NCI-H748 (cell line): Measurements from ENCODE around the gene KRTAP5-2.
"Not testable (repeated sequence)": the region's sequence is repeated elsewhere in the genome, so short reads cannot be mapped to it uniquely, and the experiment has no call there.

Experiments
- DNase-seq: peaks from one replicate; lab custom pipeline; 2025; ENCODE audit not compliant: unreplicated experiment; lab: John Stamatoyannopoulos, UW

KRTAP5-2 gene

GRCh38 chr11:1628506-1629325, 30.6 kb upstream of the KRTAP5-2 start:
- no peak for DNase-seq

GRCh38 chr11:1625541-1625940, 27.4 kb upstream of the KRTAP5-2 start:
- DNase-seq, result no peak

GRCh38 chr11:1624621-1625020, 26.5 kb upstream of the KRTAP5-2 start:
- DNase-seq, result no peak

GRCh38 chr11:1623716-1624115, 25.6 kb upstream of the KRTAP5-2 start:
- peak; percentile 68 for DNase-seq

GRCh38 chr11:1622086-1622485, 24.0 kb upstream of the KRTAP5-2 start, which contains the start of gene KRTAP5-4:
Gene KRTAP5-4, minus strand, starts transcription at chr11:1622138. Its CDS starts 45 bp downstream, at chr11:1622093.
- no peak for DNase-seq

- no peak for DNase-seq
Observed at GRCh38 chr11:1619449-1619848, 21.4 kb upstream of the KRTAP5-2 start.

GRCh38 chr11:1618231-1618630, 20.1 kb upstream of the KRTAP5-2 start:
- no peak for DNase-seq

- DNase-seq, result peak; percentile 81
Observed at GRCh38 chr11:1608363-1608762, 10.3 kb upstream of the KRTAP5-2 start, which contains the start of gene KRTAP5-3. Gene KRTAP5-3, minus strand, starts transcription at chr11:1608463. Its CDS starts 78 bp downstream, at chr11:1608385.

GRCh38 chr11:1607901-1608300, 9.8 kb upstream of the KRTAP5-2 start:
- not testable (repeated sequence) for DNase-seq

GRCh38 chr11:1607156-1607845, 9.2 kb upstream of the KRTAP5-2 start:
- DNase-seq, result not testable (repeated sequence)

- DNase-seq, result not testable (repeated sequence)
Observed at GRCh38 chr11:1605923-1606322, 7.8 kb upstream of the KRTAP5-2 start.

- DNase-seq, result no peak
Observed at GRCh38 chr11:1604711-1605110, 6.6 kb upstream of the KRTAP5-2 start.

GRCh38 chr11:1604181-1604580, 6.1 kb upstream of the KRTAP5-2 start:
- no peak for DNase-seq

- peak; percentile 86 for DNase-seq
Observed at GRCh38 chr11:1603629-1604028, 5.5 kb upstream of the KRTAP5-2 start.

GRCh38 chr11:1601663-1602062, 3.6 kb upstream of the KRTAP5-2 start:
- peak; percentile 31 for DNase-seq

- DNase-seq, result no peak
Observed at GRCh38 chr11:1600626-1601025, 2.5 kb upstream of the KRTAP5-2 start.

GRCh38 chr11:1598816-1599215, 722 bp upstream of the KRTAP5-2 start:
- DNase-seq, result no peak

- DNase-seq, result not testable (repeated sequence)
Observed at GRCh38 chr11:1598406-1598805, 312 bp upstream of the KRTAP5-2 start.

GRCh38 chr11:1597331-1597993, 632 bp downstream of the KRTAP5-2 start:
- DNase-seq, result no peak

- peak; percentile 65 for DNase-seq
Observed at GRCh38 chr11:1596576-1597121, 1.4 kb downstream of the KRTAP5-2 start.

GRCh38 chr11:1595994-1596575, 2.0 kb downstream of the KRTAP5-2 start:
- DNase-seq, result peak; percentile 19
